ENCODE data around the gene SPEG. TPM values are rescaled to one million over a fixed set of nuclear protein-coding genes. Genes with fewer than 3 reads are reported as not detected.

SPEG gene
- total and polyA plus RNA-seq, 4 donors, result 3.7 to 15.6 (median 9.6) TPM

GRCh38 chr2:219494952-219495530, 60.4 kb downstream of the SPEG start:
- H3K36me3 ChIP-seq (ENCODE audit: control insufficient read depth in 4 of 4, insufficient read depth in 4 of 4, low read length in 4 of 4), result no peaks in the 10 kb centered on the region
- 16 to 22% methylated on average over 10 of the region's 10 CpGs for WGBS, 2 donors
- peaks cover 0 to 47% (median 14%) of the 10 kb centered on the region in 5 donors for H3K4me1 ChIP-seq (ENCODE audit: control insufficient read depth in 5 of 5, insufficient read depth in 5 of 5, low read length in 5 of 5)
- peaks cover 6 to 51% (median 23%) of the 10 kb centered on the region in 3 donors for H3K27me3 ChIP-seq (ENCODE audit: control insufficient read depth in 3 of 3, insufficient read depth in 3 of 3, low read length in 2 of 3)
- no peak for TF ChIP-seq CTCF (IDR thresholded peaks at IDR 0.05; ENCODE audit: control extremely low read depth, extremely low read depth)
- H3K27ac ChIP-seq (ENCODE audit: low read depth in 1 of 2, low read length in 1 of 2), result no peak overlapping the region
- ATAC-seq (ENCODE audit: insufficient read depth, low FRiP score), result no peak
- no peak overlapping the region for H3K9ac ChIP-seq (ENCODE audit: insufficient read depth in 1 of 2, low read length in 2 of 2)
- no peak overlapping the region for H3K4me3 ChIP-seq
- no peak for DNase-seq
- peaks cover 0 to 5% (median 0%) of the 10 kb centered on the region in 4 donors for H3K9me3 ChIP-seq (ENCODE audit: control insufficient read depth in 4 of 4, insufficient read depth in 3 of 4, low read length in 3 of 4)

- DNase-seq, result peak; percentile 74 to 79 (median 76)
- H3K4me3 ChIP-seq, result no peak overlapping the region
- peaks cover 0 to 5% (median 0%) of the 10 kb centered on the region in 4 donors for H3K9me3 ChIP-seq (ENCODE audit: control insufficient read depth in 4 of 4, insufficient read depth in 3 of 4, low read length in 3 of 4)
- H3K9ac ChIP-seq (ENCODE audit: insufficient read depth in 1 of 2, low read length in 2 of 2), result no peak overlapping the region
- H3K4me1 ChIP-seq (ENCODE audit: control insufficient read depth in 5 of 5, insufficient read depth in 5 of 5, low read length in 5 of 5), result peaks cover 0 to 49% (median 16%) of the 10 kb centered on the region in 5 donors
- WGBS, 2 donors, result 29 to 30% methylated on average over 14 of the region's 14 CpGs
- peaks cover 6 to 51% (median 23%) of the 10 kb centered on the region in 3 donors for H3K27me3 ChIP-seq (ENCODE audit: control insufficient read depth in 3 of 3, insufficient read depth in 3 of 3, low read length in 2 of 3)
- no peak overlapping the region for H3K27ac ChIP-seq (ENCODE audit: low read depth in 1 of 2, low read length in 1 of 2)
- ATAC-seq (ENCODE audit: insufficient read depth, low FRiP score), result no peak
- no peak for TF ChIP-seq CTCF (IDR thresholded peaks at IDR 0.05; ENCODE audit: control extremely low read depth, extremely low read depth)
- no peaks in the 10 kb centered on the region for H3K36me3 ChIP-seq (ENCODE audit: control insufficient read depth in 4 of 4, insufficient read depth in 4 of 4, low read length in 4 of 4)
Measured at GRCh38 chr2:219495531-219496122, 61.0 kb downstream of the SPEG start.

- TF ChIP-seq CTCF (IDR thresholded peaks at IDR 0.05; ENCODE audit: control extremely low read depth, extremely low read depth), result no peak
- peaks cover 6 to 51% (median 23%) of the 10 kb centered on the region in 3 donors for H3K27me3 ChIP-seq (ENCODE audit: control insufficient read depth in 3 of 3, insufficient read depth in 3 of 3, low read length in 2 of 3)
- no peak overlapping the region for H3K4me3 ChIP-seq
- peaks cover 0 to 2% (median 0%) of the 10 kb centered on the region in 4 donors for H3K36me3 ChIP-seq (ENCODE audit: control insufficient read depth in 4 of 4, insufficient read depth in 4 of 4, low read length in 4 of 4)
- DNase-seq (no peak), ATAC-seq (ENCODE audit: insufficient read depth, low FRiP score) (no peak)
- H3K27ac ChIP-seq (ENCODE audit: low read depth in 1 of 2, low read length in 1 of 2), result no peak overlapping the region
- H3K9me3 ChIP-seq (ENCODE audit: control insufficient read depth in 4 of 4, insufficient read depth in 3 of 4, low read length in 3 of 4), result peaks cover 0 to 5% (median 0%) of the 10 kb centered on the region in 4 donors
- H3K9ac ChIP-seq (ENCODE audit: insufficient read depth in 1 of 2, low read length in 2 of 2), result no peak overlapping the region
- H3K4me1 ChIP-seq (ENCODE audit: control insufficient read depth in 5 of 5, insufficient read depth in 5 of 5, low read length in 5 of 5), result peaks cover 0 to 49% (median 16%) of the 10 kb centered on the region in 5 donors
- 26% methylated on average over 19 to 20 of the region's 20 CpGs for WGBS, 2 donors
Measured at GRCh38 chr2:219496247-219496824, 61.7 kb downstream of the SPEG start.
